Lower leg skin (tissue), 3 donors: Measurements from ENCODE around the gene PXMP2.

ENCODE experiments used
- POLR2A ChIP-seq, 2 donors: fragments of 450-650 bp; IDR thresholded peaks; one replicate each; pipeline ENCODE4 v1.6.1; 2016 to 2017; ENCODE audit warnings: antibody characterized with exemption in 2 of 2, mild to moderate bottlenecking in 1 of 2, moderate library complexity in 1 of 2
- TF ChIP-seq, protein P1 (sequence below), 3 donors: fragments of 450-650 bp; IDR thresholded peaks; one replicate each; pipeline ENCODE4 v1.5.1; 2016; ENCODE audit warnings: antibody characterized with exemption in 3 of 3, mild to moderate bottlenecking in 3 of 3, moderate library complexity in 2 of 3

DNA sequence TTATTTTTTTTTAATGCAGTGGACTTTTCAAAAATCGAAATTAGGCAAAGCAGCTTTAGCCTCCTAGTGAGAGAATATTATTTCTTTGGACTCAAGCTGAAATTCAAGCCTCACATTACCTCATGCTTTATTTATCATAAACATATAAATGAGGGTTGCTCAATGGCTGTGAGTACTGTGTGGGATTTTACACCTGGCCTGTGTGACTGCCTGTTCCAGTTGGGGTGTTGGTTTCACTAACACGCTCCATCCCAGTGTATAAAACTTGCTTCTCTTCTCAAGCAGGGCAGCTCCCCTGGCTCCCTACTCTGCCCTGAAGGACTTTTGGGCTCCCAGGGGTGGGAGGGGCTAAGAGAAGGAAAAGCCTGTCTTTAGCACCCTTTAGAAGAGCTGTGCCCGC lies 59.2 kb downstream of the PXMP2 start:
- TF ChIP-seq, protein P1, sequence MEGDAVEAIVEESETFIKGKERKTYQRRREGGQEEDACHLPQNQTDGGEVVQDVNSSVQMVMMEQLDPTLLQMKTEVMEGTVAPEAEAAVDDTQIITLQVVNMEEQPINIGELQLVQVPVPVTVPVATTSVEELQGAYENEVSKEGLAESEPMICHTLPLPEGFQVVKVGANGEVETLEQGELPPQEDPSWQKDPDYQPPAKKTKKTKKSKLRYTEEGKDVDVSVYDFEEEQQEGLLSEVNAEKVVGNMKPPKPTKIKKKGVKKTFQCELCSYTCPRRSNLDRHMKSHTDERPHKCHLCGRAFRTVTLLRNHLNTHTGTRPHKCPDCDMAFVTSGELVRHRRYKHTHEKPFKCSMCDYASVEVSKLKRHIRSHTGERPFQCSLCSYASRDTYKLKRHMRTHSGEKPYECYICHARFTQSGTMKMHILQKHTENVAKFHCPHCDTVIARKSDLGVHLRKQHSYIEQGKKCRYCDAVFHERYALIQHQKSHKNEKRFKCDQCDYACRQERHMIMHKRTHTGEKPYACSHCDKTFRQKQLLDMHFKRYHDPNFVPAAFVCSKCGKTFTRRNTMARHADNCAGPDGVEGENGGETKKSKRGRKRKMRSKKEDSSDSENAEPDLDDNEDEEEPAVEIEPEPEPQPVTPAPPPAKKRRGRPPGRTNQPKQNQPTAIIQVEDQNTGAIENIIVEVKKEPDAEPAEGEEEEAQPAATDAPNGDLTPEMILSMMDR (IDR thresholded peaks at IDR 0.05) = no peak
- TF ChIP-seq POLR2A (IDR thresholded peaks at IDR 0.05) = no peak
